Measurements from ENCODE around the gene ZEB2. TPM values are rescaled to one million over a fixed set of nuclear protein-coding genes. Genes with fewer than 3 reads are reported as not detected.

ZEB2 gene
- total and polyA plus RNA-seq, 10 of the 15 experiments (the other 5 are each of a cell fraction or from before 2014, with no cell fraction given), result 0.14 to 3.2 (median 0.84) TPM

DNA sequence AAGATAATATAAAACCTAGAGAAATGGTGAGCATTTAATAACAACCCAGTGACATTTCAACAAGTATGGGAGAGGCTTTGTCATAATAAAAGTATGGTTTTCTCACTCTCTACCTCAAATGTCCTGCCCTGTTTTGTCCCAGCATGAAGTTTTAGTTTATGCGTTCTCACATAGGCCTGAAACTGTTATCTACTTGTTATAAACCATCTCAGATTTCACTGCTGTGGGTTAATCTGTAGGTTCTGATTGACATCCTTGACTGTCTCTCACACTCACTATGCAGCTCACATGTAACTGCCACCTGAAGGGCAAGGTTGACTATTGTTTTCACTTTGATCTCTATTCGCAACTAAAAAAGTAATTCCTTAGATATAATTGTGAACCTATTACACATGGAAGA lies 44.9 kb downstream of the ZEB2 start:
- no peak overlapping the region for H3K27ac ChIP-seq (ENCODE audit: control insufficient read depth, insufficient read depth)
- H2AFZ ChIP-seq (ENCODE audit: control insufficient read depth, low read depth, low read length), result no peak overlapping the region
- H3K4me1 ChIP-seq (ENCODE audit: control insufficient read depth, insufficient read depth, low read length), result peaks cover 7% of the 10 kb centered on the region; the same call in 1 of the 2 replicates
- DNase-seq (ENCODE audit: low read depth, low spot score) (no peak), ATAC-seq (no peak; the same call in 2 of the 3 replicates), FAIRE-seq (no peak)
- H3K4me3 ChIP-seq, result no peak overlapping the region
- CTCF ChIA-PET, result interaction anchor here (1.2 to 1.3 kb wide), 2 partner anchors 14 to 26 kb away, joined by 3 read pairs; no protein-coding TSS in a partner anchor
- H3K79me2 ChIP-seq (ENCODE audit: control insufficient read depth, insufficient read depth, low read length), result no peaks in the 10 kb centered on the region
- intact Hi-C loops (cut with micrococcal nuclease; ENCODE audit: unreplicated experiment), result no loop called here
- in situ Hi-C loops (cut with MboI), result no loop called here
- RAD21 ChIA-PET (ENCODE audit: unreplicated experiment), result no interaction called here
- WGBS (ENCODE audit: insufficient coverage, insufficient replicate concordance, low lambda C conversion rate, missing lambda C conversion rate), result 90% methylated on average over 2 of the region's 2 CpGs
- H3K4me2 ChIP-seq (ENCODE audit: control insufficient read depth, insufficient read depth), result no peak overlapping the region
- POLR2A ChIA-PET, result no interaction called here
- no peak for TF ChIP-seq YY1 (IDR thresholded peaks at IDR 0.05; ENCODE audit: low read depth, low read length)
- no peak for TF ChIP-seq SIX5 (IDR thresholded peaks at IDR 0.05; ENCODE audit: low read depth, low read length, severe bottlenecking)
- peak; percentile 78 for TF ChIP-seq PKNOX1 (IDR thresholded peaks at IDR 0.05)
- TF ChIP-seq ZNF622 (IDR thresholded peaks at IDR 0.05), result no peak
- no peak for TF ChIP-seq RELA (IDR thresholded peaks at IDR 0.05; ENCODE audit: borderline replicate concordance, partially characterized antibody)
- TF ChIP-seq CEBPB (IDR thresholded peaks at IDR 0.05; ENCODE audit: borderline replicate concordance in 1 of 2, low read depth in 2 of 2, low read length in 2 of 2), result no peak
- no peak for TF ChIP-seq KDM1A (IDR thresholded peaks at IDR 0.05; ENCODE audit: borderline replicate concordance)
- TF ChIP-seq ZNF24 (IDR thresholded peaks at IDR 0.05), result no peak
- no peaks in the 10 kb centered on the region for H3K36me3 ChIP-seq (ENCODE audit: control insufficient read depth in 2 of 2, insufficient read depth in 2 of 2, low read length in 1 of 2)
- no TSS peak for BruUV-seq (replicated peaks)
- SMC1A ChIA-PET (ENCODE audit: uncharacterized antibody, unreplicated experiment), result interaction anchor here (1.0 kb wide), 1 partner anchor 65 kb away, joined by 3 read pairs; no protein-coding TSS in a partner anchor
- H3K9me3 ChIP-seq (replicated peaks; ENCODE audit: control insufficient read depth, insufficient read depth, low read length), result no peaks in the 10 kb centered on the region
- H3K27me3 ChIP-seq (replicated peaks in 1 of 2; ENCODE audit: control insufficient read depth in 2 of 2, insufficient read depth in 2 of 2, low read length in 1 of 2), result peaks cover 0 to 2% of the 10 kb centered on the region in 2 experiments; a peak in 2 of 4 replicates
- H3K9ac ChIP-seq (ENCODE audit: control insufficient read depth, insufficient read depth, low read length), result no peak overlapping the region
- no peaks in the 10 kb centered on the region for H4K20me1 ChIP-seq (ENCODE audit: control insufficient read depth, insufficient read depth)

All from GM12878 (cell line).